HG03103 (cell line): ENCODE measurements around the gene GAB4.
"Not testable (repeated sequence)": the region's sequence is repeated elsewhere in the genome, so short reads cannot be mapped to it uniquely, and the experiment has no call there.

Experiments used
- ATAC-seq: cut with Tn5 transposase; IDR thresholded peaks from one replicate; pipeline ENCODE4 v1.9.1; 2021; ENCODE audit warnings: low read depth; ENCODE audit not compliant: unreplicated experiment

Gene GAB4

GRCh38 chr22:16917144-16918003 lies 90.6 kb downstream of the GAB4 start:
- ATAC-seq = no peak

DNA sequence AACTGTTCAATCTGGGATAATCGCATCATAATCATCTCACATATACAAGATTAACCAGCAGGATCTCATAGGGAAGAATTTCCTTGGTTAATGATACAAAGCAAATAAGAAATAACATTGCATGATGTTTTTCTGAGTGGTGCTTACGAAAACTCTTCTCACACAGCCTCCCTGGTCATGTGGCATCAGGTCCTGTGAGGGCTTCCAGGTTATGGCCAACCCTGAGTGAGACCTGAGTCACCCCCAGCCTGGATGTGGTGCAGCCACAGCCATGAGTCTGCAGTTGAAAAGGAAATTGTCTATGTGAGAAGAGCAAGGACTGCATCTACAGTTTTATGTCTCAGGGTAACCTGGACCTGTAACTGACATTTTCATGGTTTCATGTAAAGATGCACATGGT lies 92.3 kb downstream of the GAB4 start:
- ATAC-seq = no peak

- ATAC-seq = not testable (repeated sequence)
Observed at GRCh38 chr22:16914911-16915310, 93.1 kb downstream of the GAB4 start.

GRCh38 chr22:16914006-16914405 lies 94.0 kb downstream of the GAB4 start:
- ATAC-seq = no peak

DNA sequence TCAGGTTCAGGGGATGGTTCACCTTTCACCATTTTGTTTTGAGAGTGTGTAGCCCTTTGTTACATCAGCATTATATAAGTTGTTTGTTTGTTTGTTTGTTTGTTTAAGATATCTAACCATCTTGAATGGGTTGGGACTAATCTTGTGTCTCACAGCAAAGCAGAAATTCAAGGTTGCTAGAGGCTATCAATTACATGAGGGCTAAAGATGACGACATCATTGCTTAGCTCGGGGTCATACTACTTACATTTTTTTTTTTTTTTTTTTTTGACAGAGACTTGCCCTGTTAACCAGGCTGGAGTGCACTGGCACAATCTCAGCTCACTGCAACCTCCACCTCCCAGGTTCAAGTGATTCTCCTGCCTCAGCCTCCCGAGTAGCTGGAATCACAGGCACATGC lies 95.7 kb downstream of the GAB4 start:
- ATAC-seq = no peak
